GM10266 (cell line): ENCODE data around the gene IL25.

Experiments
- DNase-seq: peaks from one replicate; pipeline ENCODE4 v3.0.0; 2012; ENCODE audit errors: extremely low spot score
- CTCF ChIP-seq: IDR thresholded peaks from 2 replicates; pipeline ENCODE4 v1.5.1; 2012; ENCODE audit warnings: mild to moderate bottlenecking, low read depth; ENCODE audit not compliant: control insufficient read depth, insufficient read depth; ENCODE audit errors: missing control alignments

IL25 gene

DNA sequence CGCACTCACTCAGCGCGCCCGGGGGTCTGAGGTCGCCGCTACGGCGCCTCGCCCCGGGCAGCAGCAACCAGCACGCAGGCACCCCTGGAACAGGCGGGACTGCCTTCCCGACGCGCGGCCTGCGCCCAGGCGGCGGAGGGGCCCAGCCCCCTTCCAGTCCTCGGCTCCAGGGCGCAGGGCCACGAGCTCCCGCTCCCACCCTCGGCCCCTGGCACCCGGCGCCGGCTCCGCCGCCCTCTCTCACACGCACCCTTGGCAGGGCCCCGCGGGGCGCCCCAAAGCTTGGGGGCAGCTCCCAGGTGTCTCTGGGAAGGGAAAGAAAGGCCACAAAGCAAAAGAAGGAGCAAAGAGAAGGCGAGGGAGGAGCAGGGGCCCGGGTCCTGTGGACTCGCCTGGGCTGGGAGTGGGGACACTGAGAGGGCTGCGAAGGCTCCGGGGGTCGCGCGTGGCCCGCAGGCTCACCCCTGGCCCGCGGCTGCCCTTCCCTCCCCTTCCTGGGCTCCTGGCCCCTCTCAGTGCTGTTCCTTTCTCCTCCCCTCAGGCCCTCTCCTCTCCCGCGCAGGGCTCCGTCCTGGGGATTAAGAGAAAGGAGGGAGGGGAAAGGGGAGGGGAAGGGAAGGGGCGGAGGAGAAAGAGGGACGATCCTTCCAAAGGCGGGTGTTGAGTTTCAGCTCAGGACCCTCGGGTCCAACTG lies 6.7 kb upstream of the IL25 start:
- no peak for DNase-seq
- TF ChIP-seq CTCF: no peak

- no peak for TF ChIP-seq CTCF
- no peak for DNase-seq
Measured at GRCh38 chr14:23366426-23366921, 6.1 kb upstream of the IL25 start.

GRCh38 chr14:23370221-23370620 lies 2.4 kb upstream of the IL25 start:
- DNase-seq: no peak
- TF ChIP-seq CTCF: no peak

- DNase-seq: no peak
- TF ChIP-seq CTCF: no peak
Measured at GRCh38 chr14:23371865-23372264, 744 bp upstream of the IL25 start.

- no peak for DNase-seq
- TF ChIP-seq CTCF: no peak
Measured at GRCh38 chr14:23373041-23373440, 432 bp downstream of the IL25 start.

GRCh38 chr14:23375527-23376251 lies 3.1 kb downstream of the IL25 start:
- no peak for DNase-seq
- TF ChIP-seq CTCF: no peak
